Measurements from ENCODE around the gene ZCCHC7.
"Not testable (repeated sequence)": the region's sequence is repeated elsewhere in the genome, so short reads cannot be mapped to it uniquely, and the experiment has no call there.

ZCCHC7 gene

DNA sequence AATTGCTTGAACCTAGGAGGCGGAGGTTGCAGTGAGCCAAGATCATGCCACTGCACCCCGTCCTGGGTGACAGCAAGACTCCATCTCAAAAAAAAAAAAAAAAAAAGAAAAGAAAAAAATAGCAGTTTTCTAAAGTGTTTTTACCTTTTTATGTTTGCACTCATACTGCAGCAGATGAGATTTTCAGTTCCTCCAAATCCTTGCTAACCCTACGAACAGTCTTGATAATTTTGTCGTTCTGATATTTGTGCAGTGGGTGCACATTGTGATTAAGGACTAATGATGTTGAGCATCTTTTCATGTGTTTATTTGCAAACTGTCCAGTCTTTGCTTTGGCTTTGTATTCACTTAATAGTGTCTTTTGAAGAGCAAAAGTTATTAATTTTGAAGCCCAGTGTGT, 42.9 kb downstream of the ZCCHC7 start:
- no peak overlapping the region for H3K4me3 ChIP-seq (ENCODE audit: low read depth in 1 of 2, low read length in 2 of 2)
- H3K27me3 ChIP-seq (ENCODE audit: control insufficient read depth in 1 of 2, insufficient read depth in 2 of 2, low read length in 2 of 2) = no peaks in the 10 kb centered on the region
- H3K9ac ChIP-seq (ENCODE audit: low read depth in 1 of 2, low read length in 2 of 2) = no peak overlapping the region
- H3K9me3 ChIP-seq (ENCODE audit: control insufficient read depth in 1 of 2, low read length in 2 of 2) = no peaks in the 10 kb centered on the region
- no peaks in the 10 kb centered on the region for H3K36me3 ChIP-seq (ENCODE audit: control insufficient read depth in 1 of 2, insufficient read depth in 2 of 2, low read length in 2 of 2)
- no peak overlapping the region for H3K27ac ChIP-seq (ENCODE audit: low read depth, low read length)
- no peaks in the 10 kb centered on the region for H3K4me1 ChIP-seq (ENCODE audit: control insufficient read depth in 1 of 2, insufficient read depth in 2 of 2, low read length in 2 of 2)

GRCh38 chr9:37164335-37164734, 44.0 kb downstream of the ZCCHC7 start:
- H3K4me3 ChIP-seq (ENCODE audit: low read depth in 1 of 2, low read length in 2 of 2); H3K27me3 ChIP-seq (ENCODE audit: control insufficient read depth in 1 of 2, insufficient read depth in 2 of 2, low read length in 2 of 2); H3K4me1 ChIP-seq (ENCODE audit: control insufficient read depth in 1 of 2, insufficient read depth in 2 of 2, low read length in 2 of 2); H3K36me3 ChIP-seq (ENCODE audit: control insufficient read depth in 1 of 2, insufficient read depth in 2 of 2, low read length in 2 of 2); H3K27ac ChIP-seq (ENCODE audit: low read depth, low read length); H3K9me3 ChIP-seq (ENCODE audit: control insufficient read depth in 1 of 2, low read length in 2 of 2); H3K9ac ChIP-seq (ENCODE audit: low read depth in 1 of 2, low read length in 2 of 2): not testable (repeated sequence)

DNA sequence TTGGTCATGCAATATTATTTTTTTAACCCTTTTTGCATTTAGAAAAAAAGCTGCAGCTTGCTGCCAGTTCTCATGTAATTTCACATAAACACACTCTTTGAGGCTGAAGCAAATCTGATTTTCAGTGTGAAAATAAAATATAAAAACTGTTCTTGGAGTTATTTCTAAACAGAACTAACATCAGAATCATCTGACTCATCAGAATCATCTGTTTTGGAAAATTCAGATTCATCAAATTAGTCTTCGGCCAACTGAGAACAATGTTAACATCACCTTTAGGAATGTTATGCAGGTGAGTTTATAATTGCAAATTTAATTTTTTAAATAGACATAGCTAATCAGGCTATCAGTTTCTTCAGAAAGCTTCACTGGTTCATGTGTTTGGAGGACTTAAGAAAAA, 45.3 kb downstream of the ZCCHC7 start:
- Histone ChIP-seq H3K4me3 (ENCODE audit: low read depth in 1 of 2, low read length in 2 of 2) (no peak overlapping the region), H3K36me3 (ENCODE audit: control insufficient read depth in 1 of 2, insufficient read depth in 2 of 2, low read length in 2 of 2) (no peaks in the 10 kb centered on the region), H3K27ac (ENCODE audit: low read depth, low read length) (no peak overlapping the region), H3K27me3 (ENCODE audit: control insufficient read depth in 1 of 2, insufficient read depth in 2 of 2, low read length in 2 of 2) (no peaks in the 10 kb centered on the region), H3K9ac (ENCODE audit: low read depth in 1 of 2, low read length in 2 of 2) (no peak overlapping the region), H3K4me1 (ENCODE audit: control insufficient read depth in 1 of 2, insufficient read depth in 2 of 2, low read length in 2 of 2) (no peaks in the 10 kb centered on the region), H3K9me3 (ENCODE audit: control insufficient read depth in 1 of 2, low read length in 2 of 2) (no peaks in the 10 kb centered on the region)

DNA sequence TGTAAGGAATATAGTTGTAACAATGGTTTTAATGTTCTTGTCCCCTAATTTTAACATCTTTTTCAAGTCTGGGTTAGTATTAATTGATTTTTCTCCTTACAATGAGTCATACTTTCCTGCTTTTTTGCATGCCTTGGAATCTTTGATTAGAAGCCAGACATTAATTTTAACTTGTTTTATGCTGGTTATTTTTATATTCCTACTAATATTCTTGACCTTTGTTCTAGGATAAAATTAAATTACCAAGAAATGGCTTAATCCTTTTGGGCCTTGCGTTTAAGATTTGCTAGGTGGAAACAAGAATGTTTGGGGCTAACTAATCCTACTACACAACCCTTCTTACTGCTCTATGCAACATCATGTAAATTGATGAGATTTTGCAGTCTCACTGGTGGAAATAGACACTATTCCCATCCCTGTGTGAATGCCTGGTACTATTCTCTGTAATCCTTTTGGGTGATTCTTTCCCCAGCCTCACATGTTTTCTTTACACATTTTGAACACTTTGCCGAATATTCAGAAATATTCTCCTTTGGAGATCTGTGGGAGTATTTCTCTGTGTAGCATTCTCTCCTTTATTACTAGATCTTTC, 47.2 kb downstream of the ZCCHC7 start:
- H3K27me3 ChIP-seq (ENCODE audit: control insufficient read depth in 1 of 2, insufficient read depth in 2 of 2, low read length in 2 of 2) = no peaks in the 10 kb centered on the region
- H3K9ac ChIP-seq (ENCODE audit: low read depth in 1 of 2, low read length in 2 of 2) = no peak overlapping the region
- H3K4me3 ChIP-seq (ENCODE audit: low read depth in 1 of 2, low read length in 2 of 2) = no peak overlapping the region
- no peaks in the 10 kb centered on the region for H3K4me1 ChIP-seq (ENCODE audit: control insufficient read depth in 1 of 2, insufficient read depth in 2 of 2, low read length in 2 of 2)
- H3K9me3 ChIP-seq (ENCODE audit: control insufficient read depth in 1 of 2, low read length in 2 of 2) = no peaks in the 10 kb centered on the region
- H3K27ac ChIP-seq (ENCODE audit: low read depth, low read length) = no peak overlapping the region
- peaks cover 0 to 1% of the 10 kb centered on the region in 2 donors for H3K36me3 ChIP-seq (ENCODE audit: control insufficient read depth in 1 of 2, insufficient read depth in 2 of 2, low read length in 2 of 2)

GRCh38 chr9:37172557-37172956, 52.2 kb downstream of the ZCCHC7 start:
- Histone ChIP-seq H3K9ac (ENCODE audit: low read depth in 1 of 2, low read length in 2 of 2) (no peak overlapping the region), H3K27me3 (ENCODE audit: control insufficient read depth in 1 of 2, insufficient read depth in 2 of 2, low read length in 2 of 2) (no peaks in the 10 kb centered on the region), H3K9me3 (ENCODE audit: control insufficient read depth in 1 of 2, low read length in 2 of 2) (no peaks in the 10 kb centered on the region), H3K4me3 (ENCODE audit: low read depth in 1 of 2, low read length in 2 of 2) (no peak overlapping the region), H3K36me3 (ENCODE audit: control insufficient read depth in 1 of 2, insufficient read depth in 2 of 2, low read length in 2 of 2) (peaks cover 0 to 3% of the 10 kb centered on the region in 2 donors), H3K27ac (ENCODE audit: low read depth, low read length) (no peak overlapping the region), H3K4me1 (ENCODE audit: control insufficient read depth in 1 of 2, insufficient read depth in 2 of 2, low read length in 2 of 2) (no peaks in the 10 kb centered on the region)

DNA sequence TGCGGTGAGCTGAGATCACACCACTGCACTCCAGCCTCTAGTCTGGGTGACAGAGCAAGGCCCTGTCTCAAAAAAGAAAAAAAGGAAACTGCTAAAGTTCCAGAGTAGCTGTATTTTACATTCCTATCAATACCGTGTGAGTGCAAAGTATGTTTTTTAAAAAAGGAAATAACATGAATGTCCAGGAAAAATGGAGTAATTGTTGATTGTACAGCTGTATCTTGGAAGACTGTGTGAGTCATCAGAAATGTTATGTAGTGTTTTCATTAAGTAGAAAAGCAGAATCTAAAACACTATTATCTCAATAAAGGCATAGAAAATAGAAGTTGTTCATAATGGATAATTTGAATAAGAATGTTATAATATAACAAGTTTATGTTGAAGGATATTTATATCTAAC, 53.9 kb downstream of the ZCCHC7 start:
- Histone ChIP-seq H3K4me3 (ENCODE audit: low read depth in 1 of 2, low read length in 2 of 2) (no peak overlapping the region), H3K4me1 (ENCODE audit: control insufficient read depth in 1 of 2, insufficient read depth in 2 of 2, low read length in 2 of 2) (no peaks in the 10 kb centered on the region), H3K27me3 (ENCODE audit: control insufficient read depth in 1 of 2, insufficient read depth in 2 of 2, low read length in 2 of 2) (no peaks in the 10 kb centered on the region), H3K9me3 (ENCODE audit: control insufficient read depth in 1 of 2, low read length in 2 of 2) (no peaks in the 10 kb centered on the region), H3K9ac (ENCODE audit: low read depth in 1 of 2, low read length in 2 of 2) (no peak overlapping the region), H3K36me3 (ENCODE audit: control insufficient read depth in 1 of 2, insufficient read depth in 2 of 2, low read length in 2 of 2) (peaks cover 0 to 3% of the 10 kb centered on the region in 2 donors), H3K27ac (ENCODE audit: low read depth, low read length) (no peak overlapping the region)

- Histone ChIP-seq H3K9me3 (ENCODE audit: control insufficient read depth in 1 of 2, low read length in 2 of 2) (no peaks in the 10 kb centered on the region), H3K27ac (ENCODE audit: low read depth, low read length) (no peak overlapping the region), H3K4me3 (ENCODE audit: low read depth in 1 of 2, low read length in 2 of 2) (no peak overlapping the region), H3K9ac (ENCODE audit: low read depth in 1 of 2, low read length in 2 of 2) (no peak overlapping the region), H3K4me1 (ENCODE audit: control insufficient read depth in 1 of 2, insufficient read depth in 2 of 2, low read length in 2 of 2) (no peaks in the 10 kb centered on the region), H3K27me3 (ENCODE audit: control insufficient read depth in 1 of 2, insufficient read depth in 2 of 2, low read length in 2 of 2) (no peaks in the 10 kb centered on the region), H3K36me3 (ENCODE audit: control insufficient read depth in 1 of 2, insufficient read depth in 2 of 2, low read length in 2 of 2) (no peaks in the 10 kb centered on the region)
Measured at GRCh38 chr9:37178742-37179141, 58.4 kb downstream of the ZCCHC7 start.

DNA sequence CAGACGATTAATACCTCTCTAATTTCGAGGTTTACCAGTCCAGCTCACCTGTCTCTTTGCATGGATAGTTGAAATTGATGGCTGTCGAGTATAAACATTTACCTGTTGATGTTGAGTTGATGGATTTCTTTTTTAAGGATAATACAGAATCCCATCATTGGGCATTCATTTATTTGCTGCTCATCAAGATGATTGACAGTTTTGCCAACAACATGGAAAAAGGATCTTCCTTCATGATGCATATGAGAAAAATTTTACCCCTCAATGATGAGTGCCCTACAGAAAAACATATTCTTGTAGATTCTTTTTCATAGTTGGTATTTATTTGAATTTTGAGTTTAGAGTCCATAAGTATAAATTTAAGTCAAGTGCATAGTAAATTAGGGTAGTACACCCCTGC, 59.2 kb downstream of the ZCCHC7 start:
- no peaks in the 10 kb centered on the region for H3K36me3 ChIP-seq (ENCODE audit: control insufficient read depth in 1 of 2, insufficient read depth in 2 of 2, low read length in 2 of 2)
- no peaks in the 10 kb centered on the region for H3K9me3 ChIP-seq (ENCODE audit: control insufficient read depth in 1 of 2, low read length in 2 of 2)
- no peaks in the 10 kb centered on the region for H3K27me3 ChIP-seq (ENCODE audit: control insufficient read depth in 1 of 2, insufficient read depth in 2 of 2, low read length in 2 of 2)
- H3K27ac ChIP-seq (ENCODE audit: low read depth, low read length) = no peak overlapping the region
- H3K4me3 ChIP-seq (ENCODE audit: low read depth in 1 of 2, low read length in 2 of 2) = no peak overlapping the region
- H3K9ac ChIP-seq (ENCODE audit: low read depth in 1 of 2, low read length in 2 of 2) = no peak overlapping the region
- H3K4me1 ChIP-seq (ENCODE audit: control insufficient read depth in 1 of 2, insufficient read depth in 2 of 2, low read length in 2 of 2) = no peaks in the 10 kb centered on the region

DNA sequence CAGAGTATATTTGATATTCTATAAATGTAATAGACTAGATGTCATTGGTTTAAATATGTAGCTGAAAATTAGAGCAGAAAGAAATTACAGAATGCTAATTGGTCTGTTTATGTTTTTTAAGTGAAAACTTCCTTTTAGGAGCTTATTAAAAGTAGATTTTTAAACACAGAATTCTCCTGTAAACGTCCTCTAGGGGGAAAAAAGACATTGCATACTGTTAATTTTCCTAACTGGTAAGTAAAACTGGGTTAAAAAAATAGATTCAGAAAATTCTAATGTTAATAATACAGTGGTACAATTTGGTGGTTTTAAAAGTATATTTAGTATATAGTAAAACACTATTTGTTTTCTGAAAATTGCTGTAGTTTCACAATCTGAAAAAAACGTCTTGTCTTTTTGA, 59.8 kb downstream of the ZCCHC7 start:
- H3K9ac ChIP-seq (ENCODE audit: low read depth in 1 of 2, low read length in 2 of 2) = no peak overlapping the region
- H3K27ac ChIP-seq (ENCODE audit: low read depth, low read length) = no peak overlapping the region
- no peak overlapping the region for H3K4me3 ChIP-seq (ENCODE audit: low read depth in 1 of 2, low read length in 2 of 2)
- H3K36me3 ChIP-seq (ENCODE audit: control insufficient read depth in 1 of 2, insufficient read depth in 2 of 2, low read length in 2 of 2) = no peaks in the 10 kb centered on the region
- no peaks in the 10 kb centered on the region for H3K4me1 ChIP-seq (ENCODE audit: control insufficient read depth in 1 of 2, insufficient read depth in 2 of 2, low read length in 2 of 2)
- no peaks in the 10 kb centered on the region for H3K9me3 ChIP-seq (ENCODE audit: control insufficient read depth in 1 of 2, low read length in 2 of 2)
- no peaks in the 10 kb centered on the region for H3K27me3 ChIP-seq (ENCODE audit: control insufficient read depth in 1 of 2, insufficient read depth in 2 of 2, low read length in 2 of 2)

DNA sequence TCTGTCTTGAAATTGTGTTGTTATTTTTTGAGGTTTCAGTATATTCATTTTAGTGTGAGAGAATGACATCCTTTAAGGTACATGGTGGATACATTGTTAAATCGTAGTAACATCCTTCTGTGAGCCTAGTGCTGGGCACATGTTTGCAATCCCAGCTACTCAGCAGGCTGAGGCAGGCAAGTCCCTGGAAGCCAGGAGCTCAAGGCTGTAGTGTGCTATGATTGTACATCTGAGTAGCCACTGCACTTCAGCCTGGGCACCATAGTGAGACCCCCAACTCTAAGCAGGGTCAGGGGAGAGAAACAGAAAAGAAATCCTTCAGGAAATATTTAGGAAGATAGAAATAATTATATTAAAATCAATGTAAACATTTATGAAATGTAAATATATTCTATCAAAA, 62.3 kb downstream of the ZCCHC7 start:
- H3K4me3 ChIP-seq (ENCODE audit: low read depth in 1 of 2, low read length in 2 of 2) = no peak overlapping the region
- no peak overlapping the region for H3K27ac ChIP-seq (ENCODE audit: low read depth, low read length)
- H3K27me3 ChIP-seq (ENCODE audit: control insufficient read depth in 1 of 2, insufficient read depth in 2 of 2, low read length in 2 of 2) = no peaks in the 10 kb centered on the region
- no peaks in the 10 kb centered on the region for H3K9me3 ChIP-seq (ENCODE audit: control insufficient read depth in 1 of 2, low read length in 2 of 2)
- H3K4me1 ChIP-seq (ENCODE audit: control insufficient read depth in 1 of 2, insufficient read depth in 2 of 2, low read length in 2 of 2) = no peaks in the 10 kb centered on the region
- H3K36me3 ChIP-seq (ENCODE audit: control insufficient read depth in 1 of 2, insufficient read depth in 2 of 2, low read length in 2 of 2) = no peaks in the 10 kb centered on the region
- no peak overlapping the region for H3K9ac ChIP-seq (ENCODE audit: low read depth in 1 of 2, low read length in 2 of 2)

All from duodenal mucosa (tissue), 2 donors.